Right lobe of liver (tissue), 6 donors: Measurements from ENCODE around the gene DYNC2H1. TPM values are rescaled to one million over a fixed set of nuclear protein-coding genes. Genes with fewer than 3 reads are reported as not detected.

Source experiments
- ATAC-seq, 4 donors: fragments of 200-7000 bp; cut with Tn5 transposase; one replicate each; pipeline ENCODE4 v1.9.1; 2020; ENCODE audit warnings: mild to moderate bottlenecking in 4 of 4, moderate library complexity in 4 of 4
- DNase-seq, 3 donors: peaks; one replicate each; pipeline ENCODE4 v3.0.0-alpha.2; 2020
- H3K27ac ChIP-seq, 3 donors: fragments of 200-600 bp; one replicate each; pipeline ENCODE4 v1.8.0; 2022
- H3K27me3 ChIP-seq, 2 donors: fragments of 200-600 bp; one replicate each; pipeline ENCODE4 v1.8.0; 2022
- H3K36me3 ChIP-seq, 4 donors: fragments of 200-600 bp; sonication (generic) in 1 of 4; one replicate each; pipeline versions ENCODE4 v1.5.1 to v1.8.0; 2017 to 2022; ENCODE audit warnings: control low read depth in 1 of 4
- H3K4me1 ChIP-seq, 4 donors: fragments of 200-600 bp; sonication (generic) in 1 of 4; one replicate each; pipeline versions ENCODE4 v1.5.1 to v1.8.0; 2017 to 2022; ENCODE audit warnings: control low read depth in 1 of 4
- H3K4me3 ChIP-seq, 3 donors: fragments of 200-600 bp; one replicate each; pipeline ENCODE4 v1.8.0; 2022
- H3K9me3 ChIP-seq, 4 donors: fragments of 200-600 bp; sonication (generic) in 1 of 4; one replicate each; pipeline versions ENCODE4 v1.5.1 to v1.8.0; 2017 to 2022; ENCODE audit warnings: control low read depth in 1 of 4
- CTCF ChIP-seq, 4 donors: fragments of 200-600 bp in 3 of 4; fragments of 450-650 bp in 1 of 4; IDR thresholded peaks; one replicate each; pipeline versions ENCODE4 v1.5.1 to v1.8.0; 2016 to 2022; ENCODE audit warnings: antibody characterized with exemption in 4 of 4, mild to moderate bottlenecking in 2 of 4
- POLR2A ChIP-seq: fragments of 450-650 bp; IDR thresholded peaks from one replicate; pipeline ENCODE4 v1.6.1; 2017; ENCODE audit warnings: antibody characterized with exemption, mild to moderate bottlenecking
- WGBS: methylation state at CpG from one replicate; pipeline ENCODE4 v1.1.6; 2018; ENCODE audit warnings: low coverage, low lambda C conversion rate; ENCODE audit not compliant: insufficient coverage; ENCODE audit errors: missing lambda C conversion rate; 5-methylcytosine and 5-hydroxymethylcytosine counted together
- intact Hi-C, 2 donors: fragments of 100-400 bp; cut with DNase I; formaldehyde crosslinking; loops; one replicate each; pipeline versions ENCODE4 v1.11.2 to v1.14.1; 2022
- total RNA-seq, 6 experiments: library from RNA; depleted of rRNA in 2 of 6; stranded (reverse); fragments of >200 nt in 2 of 6; fragmentation: NEBNext Ultra II Directional in 3 of 6; extraction: Animal tissue kit (Norgen Biotek cat#: 25700) in 3 of 6; gene quantifications; one replicate each; pipeline versions ENCODE4 v1.1.0 to v1.2.4, GENCODE V29; 2016 to 2023
- donor health status: DM: no; HTN: yes; CAD: no.
- donor health status: DM: no; HTN: no; CAD: no.
- donor health status: DM: no; HTN: no; CAD: no.
- donor health status: DM: no; HTN: yes; CAD: no.
- donor health status: DM: no; HTN: yes; CAD: no.

Gene DYNC2H1
- total RNA-seq, 6 experiments from 2014 or later = 1.0 to 3.4 (median 1.5) TPM

GRCh38 chr11:103147627-103148026 is 38.4 kb downstream of the DYNC2H1 start:
- intact Hi-C loops = no loop called here
- ATAC-seq = no peak
- H3K4me1 ChIP-seq = no peaks in the 10 kb centered on the region
- H3K9me3 ChIP-seq = no peaks in the 10 kb centered on the region
- H3K27ac ChIP-seq = no peak overlapping the region
- no peaks in the 10 kb centered on the region for H3K36me3 ChIP-seq
- H3K27me3 ChIP-seq = no peaks in the 10 kb centered on the region
- H3K4me3 ChIP-seq = no peak overlapping the region
- TF ChIP-seq CTCF (IDR thresholded peaks at IDR 0.05) (no peak), POLR2A (no peak)
- no peak for DNase-seq

GRCh38 chr11:103157542-103157941 is 48.3 kb downstream of the DYNC2H1 start:
- Histone ChIP-seq H3K9me3 (no peaks in the 10 kb centered on the region), H3K4me3 (no peak overlapping the region), H3K27me3 (no peaks in the 10 kb centered on the region), H3K27ac (no peak overlapping the region), H3K36me3 (no peaks in the 10 kb centered on the region), H3K4me1 (no peaks in the 10 kb centered on the region)
- no peak for DNase-seq
- ATAC-seq = no peak
- intact Hi-C loops = no loop called here
- 77% methylated on average over 3 of the region's 3 CpGs for WGBS
- TF ChIP-seq CTCF (IDR thresholded peaks at IDR 0.05) (no peak), POLR2A (no peak)

GRCh38 chr11:103164093-103164796 is 55.0 kb downstream of the DYNC2H1 start:
- H3K27me3 ChIP-seq = no peaks in the 10 kb centered on the region
- DNase-seq (no peak), ATAC-seq (no peak)
- no peaks in the 10 kb centered on the region for H3K9me3 ChIP-seq
- no peak overlapping the region for H3K27ac ChIP-seq
- H3K4me3 ChIP-seq = no peak overlapping the region
- H3K4me1 ChIP-seq = no peaks in the 10 kb centered on the region
- no peak for TF ChIP-seq CTCF (IDR thresholded peaks at IDR 0.05)
- TF ChIP-seq POLR2A = no peak
- WGBS = 48% methylated on average over 2 of the region's 2 CpGs
- intact Hi-C loops = no loop called here
- no peaks in the 10 kb centered on the region for H3K36me3 ChIP-seq

GRCh38 chr11:103167166-103167565 is 57.9 kb downstream of the DYNC2H1 start:
- TF ChIP-seq CTCF (IDR thresholded peaks at IDR 0.05) (no peak), POLR2A (no peak)
- Histone ChIP-seq H3K27me3 (no peaks in the 10 kb centered on the region), H3K4me1 (no peaks in the 10 kb centered on the region), H3K27ac (no peak overlapping the region), H3K36me3 (no peaks in the 10 kb centered on the region), H3K9me3 (no peaks in the 10 kb centered on the region), H3K4me3 (no peak overlapping the region)
- 93% methylated on average over 4 of the region's 4 CpGs for WGBS
- intact Hi-C loops = no loop called here
- ATAC-seq (no peak), DNase-seq (no peak)

- WGBS = 70% methylated on average over 4 of the region's 4 CpGs
- TF ChIP-seq POLR2A = no peak
- TF ChIP-seq CTCF (IDR thresholded peaks at IDR 0.05) = no peak
These were observed 61.6 kb downstream of the DYNC2H1 start for GRCh38 chr11:103170865-103171264.

More at GRCh38 chr11:103170865-103171264, 61.6 kb downstream of the DYNC2H1 start:
- H3K4me1 ChIP-seq = no peaks in the 10 kb centered on the region
- intact Hi-C loops = no loop called here
- no peaks in the 10 kb centered on the region for H3K9me3 ChIP-seq
- H3K36me3 ChIP-seq = no peaks in the 10 kb centered on the region
- ATAC-seq (no peak), DNase-seq (no peak)
- H3K27me3 ChIP-seq = no peaks in the 10 kb centered on the region
- no peak overlapping the region for H3K4me3 ChIP-seq
- H3K27ac ChIP-seq = no peak overlapping the region
